GM18511 (cell line): ENCODE data around the gene PIP5K1C.

Source experiments
- ATAC-seq: cut with Tn5 transposase; IDR thresholded peaks from one replicate; pipeline ENCODE4 v1.9.1; 2021; ENCODE audit warnings: mild to moderate bottlenecking, moderate library complexity; ENCODE audit not compliant: unreplicated experiment

PIP5K1C gene

DNA sequence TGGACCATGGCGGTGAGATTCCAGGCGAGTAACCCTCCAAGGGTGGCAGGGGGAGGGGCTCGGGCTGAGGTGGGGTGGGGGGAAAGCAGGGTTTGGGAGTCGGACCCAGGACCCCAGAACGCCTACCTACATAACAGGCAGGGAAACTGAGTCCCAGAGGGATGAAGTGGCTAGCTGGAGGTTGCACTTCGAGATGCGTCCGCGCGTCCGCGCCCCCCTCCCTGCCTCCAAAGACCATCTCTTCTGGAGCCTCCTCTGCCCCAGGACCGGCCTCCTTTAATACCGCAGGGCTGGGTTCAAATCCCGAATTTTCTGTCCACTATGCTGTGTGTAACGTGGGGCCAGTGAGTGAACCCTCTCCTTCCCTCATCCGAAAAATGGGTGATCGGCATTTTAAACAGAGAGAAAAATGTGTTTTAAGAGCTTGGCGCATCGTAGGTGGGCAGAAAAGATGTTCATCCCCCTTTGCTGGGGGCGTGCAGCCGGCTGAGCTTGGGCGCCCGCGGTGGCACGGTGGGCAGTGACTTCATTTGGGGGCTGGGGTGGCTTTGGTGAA lies 21.7 kb upstream of the PIP5K1C start:
- ATAC-seq = no peak

DNA sequence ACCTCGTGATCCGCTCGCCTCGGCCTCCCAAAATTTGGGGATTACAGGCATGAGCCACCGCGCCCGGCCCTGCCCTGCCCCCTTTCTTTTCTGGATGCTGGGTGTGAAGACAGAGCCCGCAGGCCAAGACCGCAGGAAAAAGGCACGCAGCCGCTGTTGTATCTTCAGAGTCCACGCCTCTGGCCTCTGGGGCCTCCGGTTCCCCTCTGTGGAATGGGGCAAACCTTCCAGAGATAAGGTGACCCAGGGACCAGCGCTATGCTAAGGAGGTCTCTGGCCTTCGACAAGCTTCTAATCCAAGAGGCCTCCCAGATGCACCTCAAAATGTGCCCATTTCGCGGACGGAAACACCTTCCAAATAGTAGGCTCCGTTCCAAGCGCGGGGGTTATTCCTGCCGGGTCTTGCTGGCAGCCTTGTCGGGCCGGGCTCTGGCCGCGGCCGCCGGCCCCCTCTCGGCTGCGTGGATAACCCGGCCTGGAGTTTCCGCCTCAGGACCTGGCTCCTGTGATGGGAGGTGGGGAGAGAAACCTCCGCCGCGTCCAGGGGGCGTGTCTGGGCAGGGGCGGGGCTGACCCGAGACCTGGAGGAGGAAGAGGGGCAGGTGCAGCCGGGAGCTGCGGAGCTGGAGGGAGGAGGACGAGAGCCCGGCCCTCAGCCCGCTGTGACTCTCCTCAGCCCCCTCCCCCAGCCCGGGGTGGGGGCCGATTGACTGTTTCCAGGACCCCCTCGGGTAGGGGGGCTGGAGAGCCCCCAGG lies 21.0 kb upstream of the PIP5K1C start:
- ATAC-seq = no peak

DNA sequence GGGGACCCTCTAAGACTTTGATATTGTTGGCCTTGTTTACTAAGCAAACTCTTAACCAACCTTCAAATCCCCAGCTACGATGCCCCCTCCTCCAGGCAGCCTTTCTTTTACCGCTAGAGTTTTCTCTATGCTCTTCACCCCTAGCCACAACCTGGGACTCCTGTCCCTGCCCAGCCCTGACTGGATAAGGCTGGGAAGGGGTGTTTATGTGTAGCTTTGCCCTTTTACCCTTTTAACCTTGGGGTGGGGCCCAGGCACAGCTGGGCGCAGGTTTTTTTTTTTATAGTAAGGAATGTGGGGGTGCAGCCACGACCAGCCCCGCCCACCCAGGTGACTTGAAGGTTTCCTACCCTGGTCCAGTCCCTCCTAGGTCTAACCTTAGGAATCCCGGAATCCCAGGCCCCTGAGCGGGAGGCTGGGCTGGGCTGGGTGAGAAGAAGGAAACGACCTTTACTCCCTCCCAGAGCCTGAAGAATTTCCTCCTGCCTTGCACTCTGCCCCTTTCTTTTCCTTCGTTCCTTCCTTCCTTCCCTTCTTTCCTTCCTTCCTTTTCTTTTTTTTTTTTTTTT lies 20.2 kb upstream of the PIP5K1C start:
- no peak for ATAC-seq

DNA sequence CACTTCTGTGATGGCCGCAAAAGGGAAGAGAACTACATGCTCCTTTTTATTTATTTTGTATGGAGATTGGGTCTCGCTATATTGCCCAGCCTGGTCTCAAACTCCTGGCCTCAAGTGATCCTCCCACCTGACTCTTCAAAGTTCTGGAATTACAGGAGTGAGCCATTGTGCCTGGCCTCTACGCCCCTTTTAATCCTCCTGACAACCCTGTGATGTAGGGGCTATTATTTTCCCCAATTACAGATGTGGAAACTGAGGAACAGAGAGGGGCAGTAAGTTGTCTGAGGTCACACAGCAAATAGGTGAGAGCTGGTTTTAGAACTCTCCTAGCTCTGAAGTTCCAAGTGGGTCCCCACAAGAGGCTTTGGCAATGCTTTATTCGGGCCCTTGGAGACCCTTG lies 19.6 kb upstream of the PIP5K1C start:
- no peak for ATAC-seq

DNA sequence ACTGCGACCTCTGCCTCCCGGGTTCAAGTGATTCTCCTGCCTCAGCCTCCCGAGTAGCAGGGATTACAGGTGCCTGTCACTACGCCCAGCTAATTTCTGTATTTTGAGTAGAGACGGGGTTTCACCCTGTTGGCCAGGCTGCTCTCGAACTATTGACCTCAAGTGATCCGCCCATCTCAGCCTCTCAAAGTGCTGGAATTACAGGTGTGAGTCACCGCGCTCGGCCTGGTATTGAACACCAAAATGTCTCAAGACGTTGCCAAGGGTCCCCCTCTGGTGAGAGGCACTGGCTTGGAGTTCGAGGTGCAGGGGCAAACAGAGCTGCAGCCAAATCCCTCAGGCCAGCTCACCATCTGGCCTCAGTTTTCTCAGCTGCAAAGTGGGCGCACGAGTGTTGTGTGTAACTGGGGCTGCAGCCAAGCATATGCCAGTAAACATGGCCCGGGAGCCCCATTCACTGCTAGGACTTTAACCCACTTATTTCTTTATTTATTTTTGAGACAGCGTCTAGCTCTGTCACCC lies 15.9 kb upstream of the PIP5K1C start:
- no peak for ATAC-seq

DNA sequence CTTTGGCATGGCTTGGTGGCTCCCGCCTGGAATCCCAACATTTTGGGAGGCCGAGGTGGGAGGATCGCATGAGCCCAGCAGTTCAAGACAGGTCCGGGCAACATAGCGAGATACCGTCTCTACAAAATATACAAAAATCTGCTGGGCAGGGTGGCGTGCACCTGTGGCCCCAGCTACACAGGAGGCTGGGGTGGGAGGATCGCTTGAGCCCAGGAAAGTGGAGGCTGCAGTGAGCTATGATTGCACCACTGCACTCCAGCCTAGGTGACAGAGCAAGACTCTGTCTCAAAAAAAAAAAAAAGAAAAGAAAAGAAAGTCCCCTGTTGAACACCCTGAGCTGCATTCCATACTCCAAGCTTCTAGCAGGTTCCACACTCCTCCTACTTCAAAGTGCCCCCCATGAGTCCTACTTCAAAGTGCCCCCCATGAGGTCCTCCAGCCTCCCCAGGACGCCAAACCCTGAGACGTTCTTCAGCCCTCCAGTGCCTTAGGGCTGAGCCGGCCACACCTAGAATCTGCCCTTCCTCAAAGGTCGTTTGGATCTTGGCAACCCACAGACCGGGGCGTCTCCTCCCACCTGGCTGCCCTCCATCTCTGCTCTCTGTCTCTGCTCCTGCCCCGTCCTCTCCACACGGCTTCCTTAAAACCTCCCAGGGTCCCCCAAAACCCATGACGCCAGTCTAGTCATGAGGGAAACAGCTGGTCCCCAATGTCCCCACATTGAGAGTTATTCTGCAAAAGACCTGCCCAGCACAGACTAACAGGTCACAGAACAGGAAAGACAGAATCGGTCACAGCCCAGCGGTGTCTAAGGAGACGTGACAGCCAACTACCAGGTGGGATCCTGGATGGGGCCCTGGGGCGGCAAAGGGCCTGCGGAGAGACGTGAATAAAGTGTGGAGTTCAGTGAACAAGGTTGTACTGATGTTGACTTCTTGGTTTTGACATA lies 12.7 kb upstream of the PIP5K1C start:
- no peak for ATAC-seq

DNA sequence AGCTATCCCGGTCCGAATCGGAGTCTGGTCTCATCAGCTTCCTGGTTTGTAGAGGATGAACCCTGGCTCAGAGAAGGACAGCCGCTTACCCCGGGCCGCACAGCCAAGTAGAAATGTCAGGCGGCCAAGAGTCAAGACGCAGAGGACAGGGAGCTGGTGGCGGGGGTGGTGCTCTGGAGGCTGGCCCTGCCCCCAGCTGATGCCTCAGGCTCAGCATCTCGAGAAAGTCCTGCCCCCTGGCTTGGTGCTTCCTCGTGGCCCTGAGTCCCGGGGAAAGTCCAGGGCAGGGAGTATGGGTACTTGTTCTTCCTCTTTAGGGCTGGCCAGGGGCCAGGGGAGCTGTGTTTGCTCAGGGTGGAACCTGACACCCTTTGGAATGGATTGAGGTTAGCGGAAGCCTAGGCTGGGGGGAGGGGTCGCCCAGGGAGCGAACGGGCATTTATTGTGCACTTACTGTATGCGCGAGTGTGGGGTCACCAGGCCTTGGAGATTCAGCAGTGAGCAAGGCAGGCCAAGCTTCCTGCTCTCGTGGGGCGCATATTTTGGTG lies 10.1 kb upstream of the PIP5K1C start:
- ATAC-seq = no peak

DNA sequence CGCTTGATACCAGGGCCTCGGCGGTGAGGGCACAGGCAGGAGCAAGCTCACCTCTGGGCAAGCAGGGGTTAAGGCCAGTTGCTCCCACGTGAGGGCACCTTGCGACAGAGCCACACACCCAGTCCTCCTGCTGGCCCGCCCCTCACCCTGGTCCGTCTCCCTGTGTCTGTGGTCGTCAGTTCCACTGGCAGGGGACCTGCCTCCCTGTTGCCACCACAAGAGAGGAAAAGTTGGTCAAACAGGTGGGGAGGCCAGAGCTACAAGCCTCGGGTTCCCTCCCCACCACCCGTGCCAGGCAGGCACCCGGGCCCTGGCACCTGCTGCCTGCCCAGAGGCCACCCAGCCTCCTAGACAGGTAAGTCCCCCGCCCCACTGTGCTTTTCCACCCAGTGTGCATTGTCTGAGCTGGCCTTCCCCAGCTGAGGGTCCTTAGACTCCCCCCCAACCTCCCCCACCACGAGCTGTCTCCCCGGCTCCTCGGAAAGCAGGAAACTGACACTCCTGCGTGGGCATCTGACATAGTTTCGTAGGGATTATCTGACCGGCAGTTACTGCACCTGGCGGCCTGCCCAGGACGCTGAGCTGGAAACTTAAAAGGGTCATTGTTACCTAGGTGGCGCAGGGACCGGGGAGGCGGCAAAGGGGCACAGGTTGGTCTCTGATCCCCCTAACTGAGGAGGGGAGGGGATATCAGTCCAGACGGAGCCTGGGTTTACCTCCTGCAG lies 8.1 kb upstream of the PIP5K1C start, which contains the start of gene TJP3:
TSS of gene TJP3 (plus strand) at position 178 of the 725 bp plus-strand sequence. CDS start 20,049 bp downstream, outside the sequence.
- no peak for ATAC-seq

DNA sequence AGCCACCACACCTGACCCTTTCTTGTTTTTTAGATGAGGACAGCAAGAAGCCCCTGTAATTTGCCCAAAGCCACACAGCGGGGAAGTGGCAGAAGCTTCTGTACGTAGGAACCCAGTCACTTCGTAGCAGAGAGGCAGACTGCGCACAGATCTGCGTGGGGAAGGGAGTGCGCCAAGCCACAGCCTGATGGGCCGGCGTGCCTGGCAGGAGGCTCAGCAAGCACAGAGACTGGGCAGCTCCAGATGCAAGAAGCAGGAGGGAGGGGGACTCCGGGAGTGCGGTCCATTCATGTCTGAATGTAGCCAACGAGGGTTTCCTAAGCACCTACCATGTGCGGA lies 7.6 kb upstream of the PIP5K1C start:
- no peak for ATAC-seq

DNA sequence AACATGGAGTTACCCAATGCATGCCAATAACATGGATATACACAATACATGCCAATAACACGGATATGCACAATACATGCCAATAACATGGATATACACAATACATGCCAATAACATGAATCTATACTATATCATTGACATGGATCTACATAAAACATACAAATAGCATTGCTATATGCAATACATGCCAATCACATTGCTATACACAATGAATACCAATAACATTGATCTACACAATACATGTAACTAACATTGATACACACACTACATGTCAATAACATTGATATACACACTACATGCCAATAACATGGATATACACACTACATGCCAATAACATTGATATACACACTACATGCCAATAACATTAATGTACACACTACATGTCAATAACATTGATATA lies 932 bp upstream of the PIP5K1C start:
- ATAC-seq = no peak

DNA sequence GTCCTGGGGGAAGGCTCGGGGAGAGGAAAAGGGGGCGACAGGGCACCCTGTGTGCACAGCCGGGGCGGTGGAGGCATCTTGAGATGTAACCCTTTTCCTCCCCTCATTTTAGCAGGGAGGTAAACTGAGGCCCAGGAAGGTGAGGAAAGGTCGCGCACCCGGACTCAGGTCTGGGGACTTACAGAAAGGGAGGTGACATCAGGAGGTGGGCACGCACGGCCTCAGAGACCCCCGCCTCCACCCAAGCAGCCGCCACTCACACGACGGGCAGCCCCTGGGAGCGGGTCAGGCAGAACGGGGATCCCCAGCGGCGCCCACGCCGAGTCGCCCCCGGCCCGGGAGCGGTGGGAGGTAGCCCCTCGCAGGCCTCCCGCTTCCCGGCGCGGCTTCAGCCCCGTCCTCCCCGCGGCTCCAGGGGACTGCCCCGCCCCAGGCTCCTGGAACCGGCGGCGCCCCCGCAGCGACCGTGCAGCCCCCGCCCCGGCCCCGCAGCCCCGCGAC lies 477 bp downstream of the PIP5K1C start:
- peak; percentile 21 for ATAC-seq

DNA sequence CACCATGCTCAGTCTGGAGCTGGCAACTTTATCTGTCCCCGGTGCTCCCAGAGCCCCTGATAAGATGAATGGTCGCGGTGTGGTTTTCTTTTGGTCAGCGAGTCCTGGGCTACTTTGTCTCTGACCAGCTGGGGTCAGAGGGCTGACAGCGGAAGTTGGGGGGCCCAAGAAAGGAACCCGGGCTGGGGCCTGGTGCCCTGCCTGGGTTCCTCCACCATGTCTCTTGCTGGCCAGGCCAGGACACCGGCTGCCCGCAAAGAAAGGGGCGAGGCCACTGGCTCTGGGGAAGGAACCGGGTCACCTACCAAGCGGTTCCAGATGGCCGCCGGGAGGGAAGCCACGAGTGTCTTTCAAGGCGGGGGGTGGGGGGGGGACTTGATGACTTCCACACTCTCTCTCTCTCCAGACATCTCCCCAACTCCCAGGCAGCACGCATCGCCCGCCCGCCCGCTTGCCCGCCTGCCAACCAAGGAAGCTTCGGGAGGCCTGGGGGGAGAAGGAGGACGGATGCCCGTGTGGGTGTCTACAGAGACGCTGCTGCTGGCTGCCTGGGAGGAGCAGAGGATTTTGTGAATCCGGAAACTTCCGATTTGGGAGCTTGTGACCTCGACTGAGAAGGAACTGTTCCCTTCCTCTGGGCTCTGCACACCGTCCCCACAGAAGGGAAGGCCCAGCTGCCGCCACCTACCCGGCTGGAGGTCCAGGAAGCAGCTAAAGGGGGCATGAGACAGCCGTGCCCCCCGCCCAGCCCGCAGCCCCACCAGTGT lies 1.1 kb downstream of the PIP5K1C start:
- no peak for ATAC-seq

DNA sequence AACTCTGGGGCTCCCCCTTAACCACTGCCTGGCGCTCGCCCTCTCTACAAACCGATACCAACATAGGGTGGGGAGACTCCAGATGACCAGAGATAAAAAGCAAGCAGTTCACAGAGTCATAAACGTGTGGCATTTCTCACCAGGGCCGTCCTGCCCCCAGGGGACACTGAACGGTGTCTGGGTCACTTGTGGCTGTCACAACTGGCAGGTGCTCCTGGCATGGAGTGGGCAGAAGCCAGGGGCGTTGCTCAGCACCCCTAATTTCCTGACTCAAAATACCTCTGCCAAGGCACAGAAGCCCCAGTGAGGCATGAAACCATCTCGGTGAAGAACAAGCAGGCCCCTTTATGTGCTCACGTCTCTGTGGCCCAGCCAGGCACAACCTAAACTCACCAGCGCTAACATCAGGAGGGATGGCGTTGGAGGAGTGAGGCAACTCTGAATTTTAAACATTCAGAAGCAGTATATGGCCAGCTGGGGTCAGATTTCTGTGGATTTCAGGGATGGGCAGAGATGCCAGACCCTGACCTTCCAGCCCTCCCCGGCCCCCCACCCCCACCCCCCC lies 1.8 kb downstream of the PIP5K1C start:
- no peak for ATAC-seq

DNA sequence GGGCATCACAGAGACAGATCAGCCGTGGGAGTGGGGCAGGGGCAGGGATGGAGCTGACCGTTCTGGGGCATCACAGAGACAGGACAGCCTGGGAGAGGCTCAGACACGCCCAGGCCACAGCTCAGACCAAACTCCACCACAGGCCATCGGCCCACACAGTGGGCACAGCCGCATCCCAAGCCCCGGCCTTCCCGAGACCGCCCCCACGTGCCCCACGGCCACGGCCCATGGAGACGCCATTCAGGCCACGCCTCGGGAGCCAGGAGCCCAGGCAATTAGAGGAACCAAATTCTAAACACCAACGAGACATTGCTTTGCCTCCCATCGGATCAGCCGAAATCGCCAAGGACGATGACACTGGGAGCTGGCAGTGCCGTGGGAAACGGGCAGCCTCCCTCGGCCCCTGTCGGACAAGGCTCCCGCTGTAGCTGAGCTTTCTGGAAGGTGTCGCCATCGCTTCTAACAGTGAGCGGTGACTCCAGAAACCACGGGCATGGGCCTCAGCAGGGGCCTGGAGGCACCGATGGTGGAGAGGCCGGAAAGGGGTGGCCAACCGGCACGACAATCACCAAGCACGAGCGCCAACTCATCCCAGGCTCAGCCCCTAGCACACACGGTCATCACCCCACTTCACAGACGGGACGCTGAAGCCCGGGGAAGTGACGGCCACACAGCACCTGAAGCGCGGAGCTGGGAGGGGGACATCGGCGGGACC lies 2.4 kb downstream of the PIP5K1C start:
- no peak for ATAC-seq

DNA sequence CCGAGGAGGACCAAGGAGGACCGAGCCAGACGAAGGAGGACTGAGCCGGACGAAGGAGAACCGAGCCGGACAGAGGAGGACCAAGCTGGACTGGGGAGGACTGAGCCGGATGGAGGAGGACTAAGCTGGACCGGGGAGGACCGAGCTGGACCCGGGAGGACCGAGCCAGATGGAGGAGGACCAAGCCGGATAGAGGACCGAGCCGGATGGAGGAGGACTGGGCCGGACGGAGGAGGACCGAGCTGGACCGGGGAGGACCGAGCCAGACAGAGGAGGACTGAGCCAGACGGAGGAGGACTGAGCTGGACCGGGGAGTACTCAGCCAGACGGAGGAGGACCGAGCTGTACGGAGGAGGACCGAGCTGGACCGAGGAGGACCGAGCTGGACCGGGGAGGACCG lies 3.2 kb downstream of the PIP5K1C start:
- ATAC-seq = no peak

DNA sequence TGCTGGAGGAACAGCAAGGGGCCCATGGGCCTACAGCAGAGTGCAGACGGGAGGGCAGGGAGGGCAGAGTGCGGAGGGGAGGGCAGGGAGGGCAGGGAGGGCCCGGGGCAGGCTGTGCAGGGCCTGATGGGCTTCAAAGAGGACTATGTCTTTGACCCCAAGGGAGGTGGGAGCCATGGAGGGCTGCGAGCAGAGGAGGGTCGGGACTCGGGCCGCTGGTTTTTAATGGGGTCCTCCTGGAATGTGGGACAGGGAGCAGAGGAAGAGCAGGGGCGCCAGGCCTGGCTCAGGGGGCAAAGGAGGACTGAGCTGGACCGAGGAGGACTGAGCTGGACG lies 3.6 kb downstream of the PIP5K1C start:
- ATAC-seq = no peak

DNA sequence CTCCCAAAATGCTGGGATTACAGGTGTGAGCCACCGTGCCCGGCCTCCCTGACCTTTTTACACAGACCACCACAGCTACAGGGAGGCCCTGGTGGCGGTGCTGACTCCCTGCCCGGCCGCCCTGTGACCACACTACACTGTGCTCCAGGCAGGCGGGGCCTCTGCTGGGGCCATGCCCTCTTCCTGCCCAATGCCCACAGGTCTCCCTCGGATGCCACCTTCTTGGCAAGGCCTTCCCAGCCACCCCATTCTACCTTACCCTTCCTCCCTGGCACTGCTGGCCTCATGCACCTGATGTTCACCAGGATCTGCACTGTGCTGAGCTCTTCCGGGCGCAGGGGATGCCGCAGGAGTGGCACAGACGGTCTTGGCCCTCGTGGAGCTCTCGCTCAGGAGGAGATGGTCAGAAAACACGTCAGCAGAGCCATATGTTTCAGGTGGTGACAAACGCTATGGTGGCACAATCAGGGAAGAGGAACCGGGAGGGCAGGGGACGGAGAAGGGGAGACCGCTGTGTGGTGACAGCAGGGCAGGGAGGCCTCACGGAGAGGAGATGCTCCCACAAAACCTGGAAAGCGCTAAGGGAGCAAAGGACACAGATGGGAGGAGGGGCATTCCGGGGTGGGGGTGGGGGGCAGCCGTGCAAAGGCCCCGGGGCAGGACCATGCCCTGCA lies 4.1 kb downstream of the PIP5K1C start:
- no peak for ATAC-seq
